Cortex of kidney (tissue), 1 donor: Measurements from ENCODE around the gene PPP6R3.
"Not testable (repeated sequence)": the region's sequence is repeated elsewhere in the genome, so short reads cannot be mapped to it uniquely, and the experiment has no call there.

ENCODE experiments used
- DNase-seq: peaks from one replicate; lab custom pipeline; 2025; lab: John Stamatoyannopoulos, UW

The PPP6R3 gene

GRCh38 chr11:68460741-68461574 lies at the start of gene PPP6R3:
Gene PPP6R3, plus strand, starts transcription at chr11:68460752. Its CDS starts 76,913 bp downstream, at chr11:68537665.
- peak; percentile 71 for DNase-seq

GRCh38 chr11:68411501-68411991 lies 49.0 kb upstream of the PPP6R3 start:
- DNase-seq, result no peak

GRCh38 chr11:68412593-68413475 lies 47.7 kb upstream of the PPP6R3 start:
- no peak for DNase-seq

GRCh38 chr11:68413591-68413999 lies 47.0 kb upstream of the PPP6R3 start:
- no peak for DNase-seq

GRCh38 chr11:68414496-68415221 lies 45.9 kb upstream of the PPP6R3 start:
- DNase-seq, result no peak

GRCh38 chr11:68416070-68416578 lies 44.4 kb upstream of the PPP6R3 start:
- no peak for DNase-seq

- DNase-seq, result no peak
These were observed 41.9 kb upstream of the PPP6R3 start for GRCh38 chr11:68418648-68419047.

- DNase-seq, result no peak
These were observed 40.4 kb upstream of the PPP6R3 start for GRCh38 chr11:68420171-68420570.

- no peak for DNase-seq
These were observed 37.1 kb upstream of the PPP6R3 start for GRCh38 chr11:68423481-68423880.

GRCh38 chr11:68424101-68424632 lies 36.4 kb upstream of the PPP6R3 start:
- no peak for DNase-seq

- DNase-seq, result no peak
These were observed 35.3 kb upstream of the PPP6R3 start for GRCh38 chr11:68424981-68425865.

- DNase-seq, result no peak
These were observed 34.6 kb upstream of the PPP6R3 start for GRCh38 chr11:68425866-68426380.

- no peak for DNase-seq
These were observed 30.9 kb upstream of the PPP6R3 start for GRCh38 chr11:68429661-68430060.

GRCh38 chr11:68430384-68430783 lies 30.2 kb upstream of the PPP6R3 start:
- no peak for DNase-seq

- DNase-seq, result no peak
These were observed 29.8 kb upstream of the PPP6R3 start for GRCh38 chr11:68430801-68431200.

GRCh38 chr11:68431984-68432645 lies 28.4 kb upstream of the PPP6R3 start:
- no peak for DNase-seq

- no peak for DNase-seq
These were observed 27.7 kb upstream of the PPP6R3 start for GRCh38 chr11:68432874-68433273.

GRCh38 chr11:68433541-68433940 lies 27.0 kb upstream of the PPP6R3 start:
- DNase-seq, result no peak

- DNase-seq, result not testable (repeated sequence)
These were observed 26.4 kb upstream of the PPP6R3 start for GRCh38 chr11:68434159-68434558.
